Epithelial cell of esophagus (primary cell): ENCODE results near the gene YEATS2.

ENCODE experiments used
- DNase-seq: peaks from one replicate; pipeline ENCODE4 v3.0.0; 2010; ENCODE audit warnings: low read depth
- H3K4me3 ChIP-seq: 2 replicates; pipeline ENCODE4 v1.5.1; 2011; ENCODE audit warnings: mild to moderate bottlenecking, low read length, control low read depth
- TF ChIP-seq, protein P1 (sequence below): IDR thresholded peaks from 2 replicates; pipeline ENCODE4 v1.5.1; 2011; ENCODE audit warnings: low read depth, mild to moderate bottlenecking, low read length, control low read depth, inconsistent platforms; ENCODE audit not compliant: insufficient read depth; ENCODE audit errors: missing control alignments

Gene YEATS2

GRCh38 chr3:183801601-183802000 is 104.0 kb downstream of the YEATS2 start:
- TF ChIP-seq, protein P1, sequence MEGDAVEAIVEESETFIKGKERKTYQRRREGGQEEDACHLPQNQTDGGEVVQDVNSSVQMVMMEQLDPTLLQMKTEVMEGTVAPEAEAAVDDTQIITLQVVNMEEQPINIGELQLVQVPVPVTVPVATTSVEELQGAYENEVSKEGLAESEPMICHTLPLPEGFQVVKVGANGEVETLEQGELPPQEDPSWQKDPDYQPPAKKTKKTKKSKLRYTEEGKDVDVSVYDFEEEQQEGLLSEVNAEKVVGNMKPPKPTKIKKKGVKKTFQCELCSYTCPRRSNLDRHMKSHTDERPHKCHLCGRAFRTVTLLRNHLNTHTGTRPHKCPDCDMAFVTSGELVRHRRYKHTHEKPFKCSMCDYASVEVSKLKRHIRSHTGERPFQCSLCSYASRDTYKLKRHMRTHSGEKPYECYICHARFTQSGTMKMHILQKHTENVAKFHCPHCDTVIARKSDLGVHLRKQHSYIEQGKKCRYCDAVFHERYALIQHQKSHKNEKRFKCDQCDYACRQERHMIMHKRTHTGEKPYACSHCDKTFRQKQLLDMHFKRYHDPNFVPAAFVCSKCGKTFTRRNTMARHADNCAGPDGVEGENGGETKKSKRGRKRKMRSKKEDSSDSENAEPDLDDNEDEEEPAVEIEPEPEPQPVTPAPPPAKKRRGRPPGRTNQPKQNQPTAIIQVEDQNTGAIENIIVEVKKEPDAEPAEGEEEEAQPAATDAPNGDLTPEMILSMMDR: no peak
- H3K4me3 ChIP-seq: no peak overlapping the region
- no peak for DNase-seq

DNA sequence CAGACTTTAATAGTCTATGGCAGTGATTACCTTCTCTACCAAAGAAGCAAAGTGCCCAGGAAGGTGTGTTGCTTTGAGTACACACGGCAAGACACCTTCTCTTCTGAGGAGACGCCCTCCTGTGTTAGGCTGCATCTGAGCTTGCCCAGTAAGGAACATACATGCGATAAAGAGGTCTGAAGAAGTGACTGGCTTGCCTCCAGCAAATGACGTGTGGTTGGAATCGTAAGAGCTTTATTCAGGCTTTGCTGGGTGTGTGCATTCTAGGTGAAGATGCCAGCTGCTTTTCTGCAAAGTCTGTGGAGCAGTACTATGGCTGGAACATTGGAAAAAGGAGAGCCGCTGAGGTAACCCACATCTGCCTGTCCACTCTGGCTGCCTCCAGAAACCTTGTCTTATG is 105.4 kb downstream of the YEATS2 start:
- no peak overlapping the region for H3K4me3 ChIP-seq
- DNase-seq: no peak
- TF ChIP-seq, protein P1: no peak

DNA sequence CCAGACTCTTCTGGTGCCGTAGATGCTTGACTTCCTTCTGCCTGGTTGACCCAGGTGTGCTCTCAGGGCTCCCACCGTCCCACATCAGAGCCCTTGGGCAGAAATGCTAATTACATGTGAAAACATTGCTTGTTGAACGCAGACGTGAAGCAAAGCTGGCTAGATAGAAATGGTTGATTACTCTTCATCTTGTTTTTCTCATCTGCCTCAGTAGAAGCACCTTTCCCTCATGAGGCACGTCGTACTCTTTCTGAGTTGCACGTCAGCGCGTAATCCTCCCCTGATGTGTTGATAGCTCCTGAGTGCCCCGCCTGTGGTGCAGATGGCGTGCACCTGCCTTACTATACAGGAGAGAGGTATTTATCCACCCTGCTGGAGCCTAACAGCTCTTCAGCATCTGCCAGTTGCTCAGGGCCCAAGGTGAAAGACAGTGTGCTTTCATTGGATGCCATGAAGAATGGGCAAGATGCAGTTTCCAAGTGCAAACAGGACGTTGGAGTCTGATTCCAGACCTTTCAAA is 109.7 kb downstream of the YEATS2 start:
- DNase-seq: no peak
- TF ChIP-seq, protein P1: no peak
- H3K4me3 ChIP-seq: no peak overlapping the region

GRCh38 chr3:183807881-183808280 is 110.3 kb downstream of the YEATS2 start:
- no peak for DNase-seq
- TF ChIP-seq, protein P1: no peak
- no peak overlapping the region for H3K4me3 ChIP-seq

DNA sequence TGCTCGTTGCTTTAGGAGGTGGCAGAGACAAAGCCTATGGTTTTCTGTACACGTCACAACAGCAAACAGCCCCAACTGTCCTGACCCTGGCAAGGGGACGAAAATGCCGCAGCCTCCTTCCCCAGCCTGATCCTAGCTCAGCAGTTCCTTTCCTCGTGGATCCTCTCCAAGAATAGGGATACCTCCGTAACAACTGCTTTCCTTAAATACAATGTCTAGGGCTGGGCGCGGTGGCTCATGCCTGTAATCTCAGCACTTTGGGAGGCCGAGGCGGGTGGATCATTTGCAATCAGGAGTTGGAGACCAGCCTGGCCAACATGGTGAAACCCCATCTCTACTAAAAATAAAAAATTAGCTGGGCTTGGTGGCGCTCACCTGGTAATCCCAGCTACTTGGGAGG is 110.8 kb downstream of the YEATS2 start:
- no peak for DNase-seq
- no peak overlapping the region for H3K4me3 ChIP-seq
- TF ChIP-seq, protein P1: no peak

GRCh38 chr3:183809270-183809669 is 111.7 kb downstream of the YEATS2 start:
- no peak for DNase-seq
- TF ChIP-seq, protein P1: no peak
- no peak overlapping the region for H3K4me3 ChIP-seq
